Sigmoid colon (tissue), 4 donors: ENCODE results near the gene TRMT61B.

ENCODE experiments used
- CTCF ChIP-seq, 4 experiments: fragments of 450-650 bp in 3 of 4; fragments of 200-600 bp in 1 of 4; IDR thresholded peaks; one replicate each; pipeline ENCODE4 v1.5.1; 2016 to 2019; ENCODE audit warnings: antibody characterized with exemption in 4 of 4, mild to moderate bottlenecking in 3 of 4, moderate library complexity in 2 of 4
- POLR2A ChIP-seq, 2 donors: fragments of 450-650 bp; IDR thresholded peaks; one replicate each; pipeline ENCODE4 v1.6.1; 2016; ENCODE audit warnings: antibody characterized with exemption in 2 of 2, mild to moderate bottlenecking in 2 of 2, moderate library complexity in 2 of 2
- POLR2AphosphoS5 ChIP-seq, 4 donors: sonication (generic); formaldehyde crosslinking; IDR thresholded peaks; one replicate each; pipeline ENCODE4 v1.6.1; 2017; ENCODE audit warnings: antibody characterized with exemption in 4 of 4

- no peak for TF ChIP-seq POLR2AphosphoS5 (IDR thresholded peaks at IDR 0.05)
- no peak for TF ChIP-seq POLR2A (IDR thresholded peaks at IDR 0.05)
- no peak for TF ChIP-seq CTCF (IDR thresholded peaks at IDR 0.05)
These were observed 34.8 kb upstream of the TRMT61B start for GRCh38 chr2:28904802-28905457.
